Upper lobe of left lung (tissue), 6 donors: ENCODE results near the gene CUX1. TPM values are rescaled to one million over a fixed set of nuclear protein-coding genes. Genes with fewer than 3 reads are reported as not detected.

Source experiments
- ATAC-seq, 2 donors: fragments of 200-7000 bp; cut with Tn5 transposase; one replicate each; pipeline ENCODE4 v1.9.1; 2022; ENCODE audit warnings: mild to moderate bottlenecking in 2 of 2, moderate library complexity in 2 of 2; ENCODE audit not compliant: low FRiP score in 2 of 2
- DNase-seq, 2 donors: peaks; one replicate each; pipeline ENCODE4 v3.0.0-alpha.2; 2019 to 2020
- H3K27ac ChIP-seq, 4 donors: fragments of 200-600 bp; sonication (generic); one replicate each; pipeline ENCODE4 v1.5.1; 2016 to 2019
- H3K27me3 ChIP-seq, 4 donors: fragments of 200-600 bp; sonication (generic); one replicate each; pipeline ENCODE4 v1.5.1; 2017 to 2019
- H3K36me3 ChIP-seq, 4 donors: fragments of 200-600 bp; sonication (generic); one replicate each; pipeline ENCODE4 v1.5.1; 2016 to 2019
- H3K4me1 ChIP-seq, 4 donors: fragments of 200-600 bp; sonication (generic); one replicate each; pipeline ENCODE4 v1.5.1; 2018 to 2019
- H3K4me3 ChIP-seq, 4 donors: fragments of 200-600 bp; sonication (generic); one replicate each; pipeline ENCODE4 v1.5.1; 2017 to 2019; ENCODE audit warnings: mild to moderate bottlenecking in 2 of 4, moderate library complexity in 1 of 4
- H3K9me3 ChIP-seq, 4 donors: fragments of 200-600 bp; sonication (generic); one replicate each; pipeline ENCODE4 v1.5.1; 2018 to 2019
- EP300 ChIP-seq, 4 donors: sonication (generic); formaldehyde crosslinking; IDR thresholded peaks; one replicate each; pipeline ENCODE4 v1.5.1; 2017; ENCODE audit warnings: antibody characterized with exemption in 4 of 4, control low read depth in 2 of 4
- POLR2A ChIP-seq, 4 donors: fragments of 450-650 bp; IDR thresholded peaks; one replicate each; pipeline ENCODE4 v1.5.1; 2016 to 2017; ENCODE audit warnings: antibody characterized with exemption in 4 of 4, mild to moderate bottlenecking in 2 of 4
- POLR2AphosphoS5 ChIP-seq, 2 donors: sonication (generic); formaldehyde crosslinking; IDR thresholded peaks; one replicate each; pipeline ENCODE4 v1.5.1; 2017; ENCODE audit warnings: antibody characterized with exemption in 2 of 2
- WGBS, 2 donors: methylation state at CpG; one replicate each; pipeline ENCODE4 v1.1.5; 2017 to 2018; 5-methylcytosine and 5-hydroxymethylcytosine counted together
- total RNA-seq, 6 donors: library from RNA; depleted of rRNA in 4 of 6; stranded (reverse); fragments of >200 nt in 4 of 6; gene quantifications; one replicate each; pipeline versions ENCODE4 v1.1.0 to v1.2.1, GENCODE V29; 2016 to 2021
- TF ChIP-seq, protein P1 (sequence below), 6 experiments: fragments of 450-650 bp in 4 of 6; fragments of 200-600 bp in 2 of 6; sonication (generic) in 2 of 6; IDR thresholded peaks; one replicate each; pipeline ENCODE4 v1.5.1; 2016 to 2019; ENCODE audit warnings: antibody characterized with exemption in 6 of 6
- donor health status: DM: no; HTN: no; CAD: no; lungs with moderate emphysema.
- donor health status: DM: no; HTN: yes; CAD: no; lungs with severe emphysema.

CUX1 gene
- total RNA-seq, 6 donors from 2014 or later: 106 to 188 (median 115) TPM

- H3K4me1 ChIP-seq: no peaks in the 10 kb centered on the region
- no peak overlapping the region for H3K27ac ChIP-seq
- H3K9me3 ChIP-seq: no peaks in the 10 kb centered on the region
- TF ChIP-seq, protein P1, sequence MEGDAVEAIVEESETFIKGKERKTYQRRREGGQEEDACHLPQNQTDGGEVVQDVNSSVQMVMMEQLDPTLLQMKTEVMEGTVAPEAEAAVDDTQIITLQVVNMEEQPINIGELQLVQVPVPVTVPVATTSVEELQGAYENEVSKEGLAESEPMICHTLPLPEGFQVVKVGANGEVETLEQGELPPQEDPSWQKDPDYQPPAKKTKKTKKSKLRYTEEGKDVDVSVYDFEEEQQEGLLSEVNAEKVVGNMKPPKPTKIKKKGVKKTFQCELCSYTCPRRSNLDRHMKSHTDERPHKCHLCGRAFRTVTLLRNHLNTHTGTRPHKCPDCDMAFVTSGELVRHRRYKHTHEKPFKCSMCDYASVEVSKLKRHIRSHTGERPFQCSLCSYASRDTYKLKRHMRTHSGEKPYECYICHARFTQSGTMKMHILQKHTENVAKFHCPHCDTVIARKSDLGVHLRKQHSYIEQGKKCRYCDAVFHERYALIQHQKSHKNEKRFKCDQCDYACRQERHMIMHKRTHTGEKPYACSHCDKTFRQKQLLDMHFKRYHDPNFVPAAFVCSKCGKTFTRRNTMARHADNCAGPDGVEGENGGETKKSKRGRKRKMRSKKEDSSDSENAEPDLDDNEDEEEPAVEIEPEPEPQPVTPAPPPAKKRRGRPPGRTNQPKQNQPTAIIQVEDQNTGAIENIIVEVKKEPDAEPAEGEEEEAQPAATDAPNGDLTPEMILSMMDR (IDR thresholded peaks at IDR 0.05): no peak
- no peak for TF ChIP-seq POLR2AphosphoS5 (IDR thresholded peaks at IDR 0.05)
- TF ChIP-seq EP300 (IDR thresholded peaks at IDR 0.05): no peak
- no peak for TF ChIP-seq POLR2A (IDR thresholded peaks at IDR 0.05)
- DNase-seq: no peak
- H3K36me3 ChIP-seq: peaks cover 3 to 68% (median 33%) of the 10 kb centered on the region in 4 donors
- no peak for ATAC-seq
- H3K27me3 ChIP-seq: no peaks in the 10 kb centered on the region
- 81 to 95% methylated on average over 7 of the region's 7 CpGs for WGBS, 2 donors
- no peak overlapping the region for H3K4me3 ChIP-seq
These were observed 297.8 kb downstream of the CUX1 start for GRCh38 chr7:102115181-102115580.

- H3K27me3 ChIP-seq: no peaks in the 10 kb centered on the region
- ATAC-seq (no peak), DNase-seq (no peak)
- no peak overlapping the region for H3K4me3 ChIP-seq
- no peak for TF ChIP-seq POLR2A (IDR thresholded peaks at IDR 0.05)
- no peak for TF ChIP-seq EP300 (IDR thresholded peaks at IDR 0.05)
- no peak for TF ChIP-seq POLR2AphosphoS5 (IDR thresholded peaks at IDR 0.05)
- TF ChIP-seq, protein P1 (IDR thresholded peaks at IDR 0.05): no peak
- H3K36me3 ChIP-seq: peaks cover 3 to 63% (median 33%) of the 10 kb centered on the region in 4 donors
- H3K9me3 ChIP-seq: no peaks in the 10 kb centered on the region
- peaks cover 0 to under 1% (median under 1%) of the 10 kb centered on the region in 4 donors for H3K4me1 ChIP-seq
- 94 to 97% methylated on average over 14 to 15 of the region's 15 CpGs for WGBS, 2 donors
- H3K27ac ChIP-seq: no peak overlapping the region
These were observed 298.5 kb downstream of the CUX1 start for GRCh38 chr7:102115931-102116330.

- Histone ChIP-seq H3K9me3 (no peaks in the 10 kb centered on the region), H3K27me3 (no peaks in the 10 kb centered on the region), H3K27ac (no peak overlapping the region), H3K4me3 (no peak overlapping the region), H3K36me3 (peaks cover 3 to 47% (median 28%) of the 10 kb centered on the region in 4 donors), H3K4me1 (peaks cover 14 to 19% (median 18%) of the 10 kb centered on the region in 4 donors)
- DNase-seq (no peak), ATAC-seq (peak in 1 of 2 donors; percentile 66)
- TF ChIP-seq, protein P1 (IDR thresholded peaks at IDR 0.05): no peak
- TF ChIP-seq POLR2AphosphoS5 (IDR thresholded peaks at IDR 0.05): no peak
- no peak for TF ChIP-seq POLR2A (IDR thresholded peaks at IDR 0.05)
- no peak for TF ChIP-seq EP300 (IDR thresholded peaks at IDR 0.05)
- 92 to 94% methylated on average over 6 of the region's 6 CpGs for WGBS, 2 donors
These were observed 300.3 kb downstream of the CUX1 start for GRCh38 chr7:102117743-102118142.

DNA sequence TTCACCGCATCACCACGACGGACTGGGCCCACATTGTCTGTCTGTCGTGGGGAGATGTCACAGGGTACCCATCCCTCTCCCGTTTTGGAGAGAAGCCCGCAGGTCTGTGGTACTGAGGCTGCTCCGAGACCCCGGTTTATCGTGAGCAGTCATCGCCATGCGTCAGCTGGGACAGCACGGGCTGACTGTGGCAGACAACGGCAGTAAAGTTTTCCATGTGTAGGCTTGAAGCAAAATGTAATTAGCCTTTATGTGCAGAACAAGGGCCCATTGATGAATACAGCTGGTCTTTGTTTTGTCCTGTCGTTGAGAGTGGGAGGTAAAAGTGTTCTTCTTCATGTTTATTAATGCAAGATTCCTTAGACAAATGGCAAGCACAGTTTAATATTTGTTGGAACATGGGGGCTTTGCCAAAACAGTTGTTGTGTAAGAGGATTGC lies 301.8 kb downstream of the CUX1 start:
- no peaks in the 10 kb centered on the region for H3K27me3 ChIP-seq
- no peak overlapping the region for H3K4me3 ChIP-seq
- H3K27ac ChIP-seq: no peak overlapping the region
- H3K36me3 ChIP-seq: peaks cover 3 to 34% (median 24%) of the 10 kb centered on the region in 4 donors
- DNase-seq: no peak
- WGBS, 2 donors: 89 to 92% methylated on average over 7 to 14 of the region's 14 CpGs
- no peaks in the 10 kb centered on the region for H3K9me3 ChIP-seq
- ATAC-seq: no peak
- H3K4me1 ChIP-seq: peaks cover 14 to 19% (median 18%) of the 10 kb centered on the region in 4 donors
- TF ChIP-seq POLR2AphosphoS5 (IDR thresholded peaks at IDR 0.05): no peak
- no peak for TF ChIP-seq EP300 (IDR thresholded peaks at IDR 0.05)
- TF ChIP-seq, protein P1 (IDR thresholded peaks at IDR 0.05): no peak
- TF ChIP-seq POLR2A (IDR thresholded peaks at IDR 0.05): no peak

DNA sequence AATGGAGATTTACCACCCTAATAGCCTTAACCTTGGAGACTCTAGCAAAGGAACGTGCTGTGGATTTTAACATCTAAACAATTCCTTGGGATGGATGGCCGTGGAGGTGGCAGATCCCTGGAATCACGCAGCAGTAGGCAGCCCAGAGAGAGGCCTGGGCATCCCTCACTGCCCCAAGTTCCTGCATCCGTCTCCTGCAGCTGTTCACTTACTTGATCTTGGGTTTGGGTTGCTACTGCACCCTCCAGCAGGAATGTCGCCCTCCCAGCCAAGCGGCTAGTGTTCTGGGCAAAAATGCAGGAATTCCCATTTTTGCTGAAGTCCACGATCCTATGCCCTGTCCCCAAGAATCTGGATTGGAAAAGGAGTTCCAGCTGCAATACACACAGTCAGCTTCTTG lies 302.5 kb downstream of the CUX1 start:
- H3K36me3 ChIP-seq: peaks cover 3 to 27% (median 23%) of the 10 kb centered on the region in 4 donors
- no peak for DNase-seq
- TF ChIP-seq POLR2AphosphoS5 (IDR thresholded peaks at IDR 0.05) (no peak), EP300 (IDR thresholded peaks at IDR 0.05) (no peak), POLR2A (IDR thresholded peaks at IDR 0.05) (no peak)
- TF ChIP-seq, protein P1 (IDR thresholded peaks at IDR 0.05): no peak
- H3K27ac ChIP-seq: no peak overlapping the region
- H3K9me3 ChIP-seq: no peaks in the 10 kb centered on the region
- H3K4me1 ChIP-seq: peaks cover 18 to 22% (median 18%) of the 10 kb centered on the region in 4 donors
- ATAC-seq: no peak
- WGBS, 2 donors: 89 to 93% methylated on average over 5 to 7 of the region's 7 CpGs
- H3K4me3 ChIP-seq: no peak overlapping the region
- H3K27me3 ChIP-seq: no peaks in the 10 kb centered on the region
